ENCODE measurements around the gene PXN.

PXN gene

GRCh38 chr12:120278137-120279069, 12.9 kb upstream of the PXN start:
- in situ Hi-C loops (cut with HindIII; ENCODE audit: low pct_ligation_motif_present, low sequenced_read_pairs): no loop called here
- Histone ChIP-seq H3K36me3 (replicated peaks) (no peaks in the 10 kb centered on the region), H3K27ac (no peak overlapping the region), H3K4me3 (ENCODE audit: low read depth, low read length) (no peak overlapping the region), H3K27me3 (replicated peaks) (no peaks in the 10 kb centered on the region)
- TF ChIP-seq CTCF (IDR thresholded peaks at IDR 0.05; ENCODE audit: low read depth, low read length, missing control alignments): no peak
- no peak for DNase-seq

GRCh38 chr12:120276734-120277133, 11.2 kb upstream of the PXN start:
- in situ Hi-C loops (cut with HindIII; ENCODE audit: low pct_ligation_motif_present, low sequenced_read_pairs): no loop called here
- Histone ChIP-seq H3K36me3 (replicated peaks) (no peaks in the 10 kb centered on the region), H3K27me3 (replicated peaks) (no peaks in the 10 kb centered on the region), H3K4me3 (ENCODE audit: low read depth, low read length) (no peak overlapping the region), H3K27ac (peak overlapping the region; percentile 43)
- TF ChIP-seq CTCF (IDR thresholded peaks at IDR 0.05; ENCODE audit: low read depth, low read length, missing control alignments): no peak
- peak; percentile 72 for DNase-seq

GRCh38 chr12:120267736-120268135, 2.2 kb upstream of the PXN start:
- TF ChIP-seq CTCF (IDR thresholded peaks at IDR 0.05; ENCODE audit: low read depth, low read length, missing control alignments): no peak
- no peaks in the 10 kb centered on the region for H3K27me3 ChIP-seq (replicated peaks)
- no peak overlapping the region for H3K27ac ChIP-seq
- no peak overlapping the region for H3K4me3 ChIP-seq (ENCODE audit: low read depth, low read length)
- DNase-seq: no peak
- in situ Hi-C loops (cut with HindIII; ENCODE audit: low pct_ligation_motif_present, low sequenced_read_pairs): no loop called here
- H3K36me3 ChIP-seq (replicated peaks): peaks cover 3% of the 10 kb centered on the region

- Histone ChIP-seq H3K36me3 (replicated peaks) (peaks cover 3% of the 10 kb centered on the region), H3K4me3 (ENCODE audit: low read depth, low read length) (no peak overlapping the region), H3K27ac (no peak overlapping the region), H3K27me3 (replicated peaks) (no peaks in the 10 kb centered on the region)
- in situ Hi-C loops (cut with HindIII; ENCODE audit: low pct_ligation_motif_present, low sequenced_read_pairs): no loop called here
- no peak for TF ChIP-seq CTCF (IDR thresholded peaks at IDR 0.05; ENCODE audit: low read depth, low read length, missing control alignments)
- no peak for DNase-seq
Measured at GRCh38 chr12:120266180-120266870, 795 bp upstream of the PXN start.

GRCh38 chr12:120264904-120265472, 542 bp downstream of the PXN start:
- H3K36me3 ChIP-seq (replicated peaks): peaks cover 4% of the 10 kb centered on the region
- H3K27me3 ChIP-seq (replicated peaks): no peaks in the 10 kb centered on the region
- TF ChIP-seq CTCF (IDR thresholded peaks at IDR 0.05; ENCODE audit: low read depth, low read length, missing control alignments): no peak
- H3K27ac ChIP-seq: peak overlapping the region; percentile 49
- H3K4me3 ChIP-seq (ENCODE audit: low read depth, low read length): peak overlapping the region; percentile 84
- in situ Hi-C loops (cut with HindIII; ENCODE audit: low pct_ligation_motif_present, low sequenced_read_pairs): no loop called here
- no peak for DNase-seq
